Measurements from ENCODE around the gene PRKCH. TPM values are rescaled to one million over a fixed set of nuclear protein-coding genes. Genes with fewer than 3 reads are reported as not detected.
"Not testable (repeated sequence)": the region's sequence is repeated elsewhere in the genome, so short reads cannot be mapped to it uniquely, and the experiment has no call there.

The PRKCH gene
- total and polyA plus RNA-seq, 8 donors = 35.2 to 48.8 (median 43.1) TPM

DNA sequence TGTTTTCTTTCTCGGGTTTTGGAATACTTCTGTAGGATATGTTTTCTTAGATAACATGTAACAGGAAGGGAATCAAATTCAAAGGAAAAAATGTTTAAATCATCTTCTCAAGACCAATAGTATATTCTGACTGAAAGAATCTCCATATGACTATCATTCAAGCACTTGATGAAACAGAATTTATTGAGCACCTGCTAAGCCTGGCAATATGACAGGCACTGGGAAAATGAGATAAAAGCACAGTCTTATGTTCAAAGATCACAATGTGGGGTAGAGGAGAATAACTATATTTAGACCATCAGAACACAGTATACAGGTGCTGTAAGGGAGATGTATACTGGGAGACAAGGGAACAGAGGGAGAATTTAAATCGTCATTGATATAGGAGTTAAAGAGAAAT lies 21.2 kb upstream of the PRKCH start:
- H3K4me1 ChIP-seq = peaks cover 0 to 2% of the 10 kb centered on the region in 2 donors
- TF ChIP-seq, protein P1, sequence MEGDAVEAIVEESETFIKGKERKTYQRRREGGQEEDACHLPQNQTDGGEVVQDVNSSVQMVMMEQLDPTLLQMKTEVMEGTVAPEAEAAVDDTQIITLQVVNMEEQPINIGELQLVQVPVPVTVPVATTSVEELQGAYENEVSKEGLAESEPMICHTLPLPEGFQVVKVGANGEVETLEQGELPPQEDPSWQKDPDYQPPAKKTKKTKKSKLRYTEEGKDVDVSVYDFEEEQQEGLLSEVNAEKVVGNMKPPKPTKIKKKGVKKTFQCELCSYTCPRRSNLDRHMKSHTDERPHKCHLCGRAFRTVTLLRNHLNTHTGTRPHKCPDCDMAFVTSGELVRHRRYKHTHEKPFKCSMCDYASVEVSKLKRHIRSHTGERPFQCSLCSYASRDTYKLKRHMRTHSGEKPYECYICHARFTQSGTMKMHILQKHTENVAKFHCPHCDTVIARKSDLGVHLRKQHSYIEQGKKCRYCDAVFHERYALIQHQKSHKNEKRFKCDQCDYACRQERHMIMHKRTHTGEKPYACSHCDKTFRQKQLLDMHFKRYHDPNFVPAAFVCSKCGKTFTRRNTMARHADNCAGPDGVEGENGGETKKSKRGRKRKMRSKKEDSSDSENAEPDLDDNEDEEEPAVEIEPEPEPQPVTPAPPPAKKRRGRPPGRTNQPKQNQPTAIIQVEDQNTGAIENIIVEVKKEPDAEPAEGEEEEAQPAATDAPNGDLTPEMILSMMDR (IDR thresholded peaks at IDR 0.05) = no peak
- H3K4me3 ChIP-seq = no peak overlapping the region
- no peak overlapping the region for H3K27ac ChIP-seq
- ATAC-seq (no peak), DNase-seq (no peak)
- no peaks in the 10 kb centered on the region for H3K27me3 ChIP-seq
- no peaks in the 10 kb centered on the region for H3K9me3 ChIP-seq
- intact Hi-C loops (cut with DNase I) = no loop called here
- no peaks in the 10 kb centered on the region for H3K36me3 ChIP-seq

DNA sequence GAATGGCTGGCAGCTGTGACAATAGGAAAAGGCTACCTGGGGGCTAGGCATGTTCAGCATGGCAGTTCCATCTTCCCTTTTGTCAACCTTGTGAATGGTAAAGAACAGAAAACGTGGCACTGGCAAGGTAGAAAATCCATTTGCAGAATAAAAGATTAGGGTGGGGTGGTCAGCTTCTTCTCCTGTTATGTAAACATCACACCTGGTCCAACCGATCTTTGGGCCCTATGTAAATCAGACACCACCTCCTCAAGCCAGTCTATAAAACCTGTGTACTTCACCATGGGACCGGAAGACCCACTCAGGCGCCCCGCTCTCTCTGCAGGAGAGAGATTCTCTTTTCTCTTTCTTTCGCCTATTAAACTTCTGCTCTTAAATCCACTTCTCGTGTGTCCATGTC lies 20.6 kb upstream of the PRKCH start:
- intact Hi-C loops (cut with DNase I) = no loop called here
- TF ChIP-seq, protein P1 (IDR thresholded peaks at IDR 0.05) = no peak
- no peak for DNase-seq
- Histone ChIP-seq H3K4me3 (no peak overlapping the region), H3K9me3 (no peaks in the 10 kb centered on the region), H3K4me1 (peaks cover 0 to 2% of the 10 kb centered on the region in 2 donors), H3K27me3 (no peaks in the 10 kb centered on the region), H3K27ac (no peak overlapping the region), H3K36me3 (no peaks in the 10 kb centered on the region)
- ATAC-seq = no peak

DNA sequence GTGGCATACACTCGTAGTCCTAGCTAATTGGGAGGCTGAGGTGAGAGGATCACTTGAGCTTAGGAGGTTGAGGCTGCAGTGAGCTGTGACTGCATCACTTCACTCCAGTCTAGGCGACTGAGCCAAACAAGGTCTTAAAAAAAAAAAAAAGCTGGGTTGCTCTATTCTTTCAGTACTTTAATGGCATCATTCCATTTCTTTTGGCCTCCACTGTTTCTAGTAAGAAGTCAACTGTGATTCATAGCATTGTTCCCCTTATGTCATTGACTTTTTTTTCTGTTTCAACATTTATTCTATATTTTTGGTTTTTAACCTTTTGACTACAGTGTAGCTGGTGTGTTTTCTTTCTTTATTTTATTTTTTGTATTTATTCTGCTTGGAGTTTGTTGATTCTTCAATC lies 16.7 kb upstream of the PRKCH start:
- H3K27ac ChIP-seq = no peak overlapping the region
- DNase-seq = no peak
- TF ChIP-seq, protein P1 (IDR thresholded peaks at IDR 0.05) = no peak
- ATAC-seq = no peak
- no peak overlapping the region for H3K4me3 ChIP-seq
- H3K36me3 ChIP-seq = no peaks in the 10 kb centered on the region
- intact Hi-C loops (cut with DNase I) = no loop called here
- no peaks in the 10 kb centered on the region for H3K4me1 ChIP-seq
- H3K27me3 ChIP-seq = no peaks in the 10 kb centered on the region
- H3K9me3 ChIP-seq = peaks cover 0 to under 1% of the 10 kb centered on the region in 2 donors

DNA sequence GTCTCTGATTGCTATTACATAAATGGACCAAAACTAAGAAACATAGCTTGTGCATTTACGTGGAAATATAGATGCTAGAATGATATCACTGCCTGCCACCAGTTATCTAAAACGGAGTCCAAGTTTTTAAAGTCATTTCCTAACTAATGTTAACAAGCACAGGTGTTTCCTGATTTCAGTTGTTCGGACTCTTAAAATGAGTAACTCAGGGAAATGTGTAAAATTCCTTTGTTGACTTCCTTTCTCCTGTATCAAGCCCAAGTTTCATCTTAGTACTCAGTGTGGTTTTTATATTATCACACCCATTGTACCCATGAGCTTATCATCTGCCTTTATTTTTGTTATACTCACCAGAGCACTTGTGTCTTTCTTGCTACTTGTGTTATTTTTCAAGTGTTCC lies 13.2 kb upstream of the PRKCH start:
- TF ChIP-seq, protein P1 (IDR thresholded peaks at IDR 0.05) = no peak
- H3K27ac ChIP-seq = no peak overlapping the region
- no peak overlapping the region for H3K4me3 ChIP-seq
- H3K36me3 ChIP-seq = no peaks in the 10 kb centered on the region
- peaks cover 0 to 16% of the 10 kb centered on the region in 2 donors for H3K9me3 ChIP-seq
- ATAC-seq (no peak), DNase-seq (peak in 1 of 4 donors; percentile 15)
- intact Hi-C loops (cut with DNase I) = no loop called here
- H3K27me3 ChIP-seq = no peaks in the 10 kb centered on the region
- H3K4me1 ChIP-seq = no peaks in the 10 kb centered on the region

DNA sequence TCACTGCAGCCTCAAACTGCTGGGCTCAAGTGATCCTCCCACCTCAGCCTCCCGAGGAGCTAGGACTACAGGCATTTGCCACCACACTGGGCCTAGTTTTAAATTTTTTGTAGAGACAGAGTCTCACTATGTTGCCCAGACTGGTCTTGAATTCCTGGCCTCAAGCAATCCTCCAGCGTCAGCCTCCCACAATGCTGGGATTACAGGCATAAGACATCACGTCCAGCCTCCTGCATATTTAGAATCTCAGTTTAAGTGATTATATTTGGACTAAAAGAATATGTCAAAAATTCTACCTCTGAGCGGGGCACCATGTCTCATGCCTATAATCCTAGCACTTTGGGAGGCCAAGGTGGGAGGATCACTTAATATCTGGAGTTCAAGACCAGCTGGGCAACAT lies 12.7 kb upstream of the PRKCH start:
- Histone ChIP-seq H3K9me3 (peaks cover 0 to 16% of the 10 kb centered on the region in 2 donors), H3K27ac (peak overlapping the region in 1 of 2 donors; percentile 41)
- ATAC-seq; intact Hi-C loops (cut with DNase I); H3K4me3 ChIP-seq; DNase-seq; H3K4me1 ChIP-seq; H3K27me3 ChIP-seq; H3K36me3 ChIP-seq: not testable (repeated sequence)

DNA sequence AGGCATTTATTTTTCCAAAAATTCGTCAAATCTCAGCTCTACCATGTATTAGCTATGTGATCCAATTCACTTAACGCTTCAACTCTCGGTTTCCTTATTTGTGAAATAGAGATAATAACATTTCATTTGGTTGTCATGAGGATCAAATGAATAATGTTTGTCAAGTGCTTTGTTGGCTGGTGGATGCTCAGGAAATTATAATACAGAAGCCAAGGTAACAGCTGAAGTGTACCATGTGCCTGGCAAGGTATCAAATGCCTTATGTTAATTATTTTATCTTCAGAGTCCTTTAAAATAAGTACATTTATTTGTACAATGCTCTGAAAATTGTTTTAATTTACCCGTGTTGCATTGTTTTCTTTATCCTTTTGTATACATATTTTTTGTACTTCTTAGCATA lies 6.1 kb upstream of the PRKCH start:
- no peak overlapping the region for H3K27ac ChIP-seq
- peaks cover 0 to 10% of the 10 kb centered on the region in 2 donors for H3K9me3 ChIP-seq
- intact Hi-C loops (cut with DNase I) = no loop called here
- H3K4me1 ChIP-seq = no peaks in the 10 kb centered on the region
- H3K36me3 ChIP-seq = no peaks in the 10 kb centered on the region
- H3K27me3 ChIP-seq = no peaks in the 10 kb centered on the region
- ATAC-seq = no peak
- H3K4me3 ChIP-seq = no peak overlapping the region
- DNase-seq = no peak
- TF ChIP-seq, protein P1 (IDR thresholded peaks at IDR 0.05) = no peak
